T-helper 9 cell (primary cell): ENCODE data around the gene SLC39A5.
A peak's percentile ranks its signal among the peaks of the same experiment; 100 is the strongest.
"Not testable (repeated sequence)": the region's sequence is repeated elsewhere in the genome, so short reads cannot be mapped to it uniquely, and the experiment has no call there.

Experiments
- DNase-seq: peaks from one replicate; pipeline ENCODE4 v3.0.0-alpha.2; 2020

The SLC39A5 gene

GRCh38 chr12:56247923-56248322 is 18.1 kb downstream of the SLC39A5 start:
- DNase-seq, result no peak

GRCh38 chr12:56248711-56249110 is 18.9 kb downstream of the SLC39A5 start:
- no peak for DNase-seq

GRCh38 chr12:56252649-56253048 is 22.8 kb downstream of the SLC39A5 start:
- no peak for DNase-seq

GRCh38 chr12:56253091-56253490 is 23.2 kb downstream of the SLC39A5 start:
- no peak for DNase-seq

- DNase-seq, result no peak
These were observed 25.8 kb downstream of the SLC39A5 start for GRCh38 chr12:56255671-56256070.

GRCh38 chr12:56256326-56256960 is 26.6 kb downstream of the SLC39A5 start:
- no peak for DNase-seq

- no peak for DNase-seq
These were observed 27.2 kb downstream of the SLC39A5 start for GRCh38 chr12:56257071-56257470.

- no peak for DNase-seq
These were observed 27.7 kb downstream of the SLC39A5 start for GRCh38 chr12:56257491-56258067.

GRCh38 chr12:56258068-56258819 is 28.4 kb downstream of the SLC39A5 start, which contains the start of gene ANKRD52:
ANKRD52 (minus strand) TSS chr12:56258384; CDS start chr12:56258269, 115 bp downstream.
- DNase-seq, result peak; percentile 78

GRCh38 chr12:56258820-56259183 is 29.0 kb downstream of the SLC39A5 start:
- DNase-seq, result no peak

GRCh38 chr12:56260380-56260779 is 30.5 kb downstream of the SLC39A5 start:
- DNase-seq, result no peak

- no peak for DNase-seq
These were observed 31.1 kb downstream of the SLC39A5 start for GRCh38 chr12:56260921-56261320.

GRCh38 chr12:56261503-56262232 is 31.8 kb downstream of the SLC39A5 start:
- DNase-seq, result no peak

GRCh38 chr12:56262955-56263354 is 33.1 kb downstream of the SLC39A5 start:
- DNase-seq, result not testable (repeated sequence)

GRCh38 chr12:56266068-56266692 is 36.3 kb downstream of the SLC39A5 start:
- not testable (repeated sequence) for DNase-seq

- DNase-seq, result peak; percentile 88
These were observed 37.0 kb downstream of the SLC39A5 start, which contains the start of gene COQ10A for GRCh38 chr12:56266693-56267442. COQ10A (plus strand) TSS chr12:56266942; CDS start chr12:56267119, 177 bp downstream.

GRCh38 chr12:56267443-56268071 is 37.7 kb downstream of the SLC39A5 start:
- DNase-seq, result no peak

- DNase-seq, result no peak
These were observed 41.2 kb downstream of the SLC39A5 start for GRCh38 chr12:56271031-56271430.

GRCh38 chr12:56272468-56272867 is 42.6 kb downstream of the SLC39A5 start:
- not testable (repeated sequence) for DNase-seq

GRCh38 chr12:56274299-56274698 is 44.4 kb downstream of the SLC39A5 start:
- DNase-seq, result no peak

- DNase-seq, result no peak
These were observed 49.1 kb downstream of the SLC39A5 start for GRCh38 chr12:56278905-56279304.
